T-helper 17 cell (primary cell): ENCODE measurements around the gene SLC16A11. TPM values are rescaled to one million over a fixed set of nuclear protein-coding genes. Genes with fewer than 3 reads are reported as not detected.
"Not testable (repeated sequence)": the region's sequence is repeated elsewhere in the genome, so short reads cannot be mapped to it uniquely, and the experiment has no call there.

ENCODE experiments used
- ATAC-seq: fragments of 150-1000 bp; cut with Tn5 transposase; 2 replicates; pipeline ENCODE4 v1.10.0; 2021; ENCODE audit warnings: mild to moderate bottlenecking, moderate library complexity
- DNase-seq, 3 donors: peaks; one replicate each; pipeline versions ENCODE4 v3.0.0 to v3.0.0-alpha.2; 2020 to 2021
- H3K9me3 ChIP-seq: one replicate; pipeline ENCODE4 v1.7.0; 2013; ENCODE audit warnings: low read length, mild to moderate bottlenecking; ENCODE audit not compliant: control insufficient read depth, poor library complexity, severe bottlenecking
- H3K27ac Mint-ChIP-seq: one replicate; pipeline ENCODE4 v1.8.0; 2022; ENCODE audit warnings: mild to moderate bottlenecking, moderate library complexity, mixed read lengths
- H3K27me3 Mint-ChIP-seq: one replicate; pipeline ENCODE4 v1.8.0; 2022; ENCODE audit warnings: mixed read lengths
- H3K36me3 Mint-ChIP-seq: one replicate; pipeline ENCODE4 v1.8.0; 2022; ENCODE audit warnings: low read depth, mixed read lengths
- H3K4me1 Mint-ChIP-seq: one replicate; pipeline ENCODE4 v1.8.0; 2022; ENCODE audit warnings: mild to moderate bottlenecking, mixed read lengths
- H3K4me3 Mint-ChIP-seq: one replicate; pipeline ENCODE4 v1.8.0; 2022; ENCODE audit warnings: mild to moderate bottlenecking, moderate library complexity, mixed read lengths
- total RNA-seq, 4 donors: library from RNA in 2 of 4; stranded (reverse) in 2 of 4; gene quantifications; one replicate each; pipeline ENCODE4 v1.2.3 and lab custom pipeline; 2022 to 2026

The SLC16A11 gene
- total RNA-seq, 2 donors from 2014 or later: 0.40 TPM; not detected in 1

DNA sequence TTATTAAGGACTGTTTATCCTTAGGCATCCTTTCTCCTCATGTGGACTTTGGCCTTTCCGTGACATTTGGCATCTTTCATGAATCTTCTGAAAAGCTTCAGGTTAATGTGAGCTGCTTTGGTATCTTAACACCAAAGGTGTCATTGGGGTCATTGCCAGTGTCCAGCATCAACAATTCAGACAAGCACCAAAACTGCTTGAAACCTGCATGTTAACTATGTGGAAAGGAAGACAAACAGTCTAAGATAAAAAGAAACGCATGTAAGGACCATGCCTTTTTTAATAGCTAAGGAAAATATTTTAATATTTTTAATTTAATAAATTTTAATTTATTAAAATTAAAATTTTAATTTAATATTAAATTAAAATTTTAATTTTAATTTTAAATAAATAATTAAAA lies 40.1 kb downstream of the SLC16A11 start:
- no peak for ATAC-seq
- peaks cover 32% of the 10 kb centered on the region for H3K4me1 Mint-ChIP-seq
- no peak overlapping the region for H3K4me3 Mint-ChIP-seq
- H3K36me3 Mint-ChIP-seq: peaks cover 14% of the 10 kb centered on the region
- H3K27ac Mint-ChIP-seq: no peak overlapping the region
- H3K27me3 Mint-ChIP-seq: no peaks in the 10 kb centered on the region
- no peak for DNase-seq
- H3K9me3 ChIP-seq: no peaks in the 10 kb centered on the region

DNA sequence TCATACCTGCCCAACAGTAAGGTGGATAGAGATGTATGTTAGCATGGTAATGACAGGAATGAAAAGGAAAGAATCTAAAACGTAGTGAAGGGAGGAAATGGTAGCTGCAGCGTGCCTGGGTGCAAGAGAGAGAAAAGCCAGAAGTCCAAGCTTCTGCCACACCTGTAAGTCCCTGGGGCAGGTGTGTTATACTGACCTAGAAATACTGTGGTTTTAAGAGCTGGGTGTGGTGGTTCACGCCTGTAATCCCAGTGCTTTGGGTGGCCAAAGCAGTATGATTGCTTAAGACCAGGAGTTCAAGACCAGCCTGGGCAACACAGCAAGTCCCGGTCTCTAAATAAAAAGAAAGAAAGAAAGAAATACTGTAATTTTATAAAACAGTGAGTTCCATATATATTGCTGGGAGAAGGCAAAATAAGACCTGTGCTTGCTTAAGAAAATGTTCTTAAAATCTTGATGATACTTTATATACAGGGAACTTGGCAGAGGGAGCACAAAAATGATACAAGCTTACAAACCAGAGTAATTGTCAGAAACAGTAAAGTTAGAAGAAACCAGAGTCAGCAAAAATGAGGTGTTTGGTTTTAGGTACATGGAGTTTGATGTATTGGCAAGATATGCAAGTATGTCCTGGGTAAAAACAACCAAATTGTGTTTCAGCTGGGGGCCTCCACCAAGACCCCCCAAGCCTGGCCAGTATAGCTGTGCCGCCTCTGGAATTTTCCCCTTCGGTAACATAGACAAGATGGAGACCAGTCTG lies 41.4 kb downstream of the SLC16A11 start:
- H3K4me3 Mint-ChIP-seq: no peak overlapping the region

GRCh38 chr17:7001318-7001961 lies 42.5 kb downstream of the SLC16A11 start:
- no peaks in the 10 kb centered on the region for H3K9me3 ChIP-seq
- peak; percentile 41 for ATAC-seq
- H3K4me3 Mint-ChIP-seq: no peak overlapping the region
- DNase-seq: peak in 2 of 3 donors; percentile 29 to 43
- H3K27ac Mint-ChIP-seq: peak overlapping the region; percentile 90
- peaks cover 26% of the 10 kb centered on the region for H3K36me3 Mint-ChIP-seq
- H3K4me1 Mint-ChIP-seq: peaks cover 29% of the 10 kb centered on the region
- no peaks in the 10 kb centered on the region for H3K27me3 Mint-ChIP-seq

More for the DNA sequence above, 41.4 kb downstream of the SLC16A11 start:
- Mint-ChIP-seq H3K36me3 (peaks cover 20% of the 10 kb centered on the region), H3K4me1 (peaks cover 35% of the 10 kb centered on the region), H3K27ac (peak overlapping the region; percentile 90), H3K27me3 (no peaks in the 10 kb centered on the region)
- no peak for DNase-seq
- ATAC-seq: no peak
- no peaks in the 10 kb centered on the region for H3K9me3 ChIP-seq

DNA sequence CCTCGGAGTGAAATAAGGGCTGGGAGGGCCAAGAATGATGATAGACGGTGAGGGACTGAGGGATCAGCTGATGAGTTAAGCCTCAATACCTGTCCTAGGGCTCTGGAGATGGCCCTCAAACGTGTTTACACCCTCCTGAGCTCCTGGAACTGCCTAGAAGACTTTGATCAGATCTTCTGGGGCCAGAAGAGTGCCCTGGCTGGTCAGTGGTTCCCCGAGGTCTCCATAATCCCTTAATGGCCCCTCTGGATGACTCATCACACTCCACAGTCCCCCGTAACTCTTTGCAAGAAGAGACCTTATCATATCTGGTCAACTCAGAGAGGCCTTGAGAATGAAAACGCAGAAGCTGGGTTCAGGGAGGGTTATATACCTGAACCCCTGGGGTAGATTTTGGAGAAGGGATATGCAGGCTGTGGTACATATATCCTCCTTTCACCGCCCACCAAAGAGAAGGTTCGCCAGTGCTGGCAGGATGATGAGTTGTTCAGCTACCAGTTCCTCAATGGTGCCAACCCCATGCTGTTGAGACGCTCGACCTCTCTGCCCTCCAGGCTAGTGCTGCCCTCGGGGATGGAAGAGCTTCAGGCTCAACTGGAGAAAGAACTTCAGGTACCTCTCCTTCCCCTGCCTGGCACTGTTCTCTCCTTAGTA lies 44.9 kb downstream of the SLC16A11 start:
- Mint-ChIP-seq H3K4me1 (peaks cover 21% of the 10 kb centered on the region), H3K4me3 (no peak overlapping the region), H3K27ac (peak overlapping the region; percentile 9), H3K36me3 (peaks cover 26% of the 10 kb centered on the region), H3K27me3 (no peaks in the 10 kb centered on the region)
- DNase-seq (no peak), ATAC-seq (no peak)
- no peaks in the 10 kb centered on the region for H3K9me3 ChIP-seq

DNA sequence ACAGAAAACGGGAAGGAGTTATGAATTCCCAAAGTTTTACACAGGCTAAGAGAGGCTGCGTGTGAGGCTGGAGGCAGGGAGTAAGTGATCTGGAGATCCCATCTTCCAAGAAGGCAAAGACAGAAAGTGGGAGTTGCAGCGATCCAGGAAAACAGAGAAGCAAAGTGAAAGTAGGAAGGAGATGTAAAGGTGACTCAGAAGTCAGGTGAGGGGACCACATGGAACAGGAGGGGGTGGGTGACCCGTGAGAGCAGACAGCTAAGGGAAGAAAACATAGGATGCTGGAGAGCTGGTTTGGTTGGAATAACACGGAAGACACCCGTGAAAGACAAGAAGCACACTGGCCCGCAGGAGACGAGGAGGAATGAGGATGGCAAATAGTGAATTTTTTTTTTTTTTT lies 46.7 kb downstream of the SLC16A11 start:
- DNase-seq (no peak), ATAC-seq (no peak)
- Mint-ChIP-seq H3K4me3 (no peak overlapping the region), H3K27me3 (no peaks in the 10 kb centered on the region), H3K27ac (peak overlapping the region; percentile 45), H3K4me1 (peaks cover 19% of the 10 kb centered on the region), H3K36me3 (peaks cover 25% of the 10 kb centered on the region)
- H3K9me3 ChIP-seq: no peaks in the 10 kb centered on the region

GRCh38 chr17:6996256-6997011 lies 47.5 kb downstream of the SLC16A11 start:
- no peak for ATAC-seq
- no peaks in the 10 kb centered on the region for H3K27me3 Mint-ChIP-seq
- H3K4me1 Mint-ChIP-seq: peaks cover 14% of the 10 kb centered on the region
- no peak overlapping the region for H3K27ac Mint-ChIP-seq
- H3K4me3 Mint-ChIP-seq: no peak overlapping the region
- no peak for DNase-seq
- H3K9me3 ChIP-seq: no peaks in the 10 kb centered on the region
- H3K36me3 Mint-ChIP-seq: peaks cover 21% of the 10 kb centered on the region

- Mint-ChIP-seq H3K4me3 (no peak within 1 kb of the TSS), H3K27me3 (no peaks in the 10 kb centered on the region), H3K36me3 (peaks cover 17% of the 10 kb centered on the region), H3K4me1 (peaks cover 11% of the 10 kb centered on the region), H3K27ac (no peak within 1 kb of the TSS)
- DNase-seq (no peak), ATAC-seq (no peak)
- H3K9me3 ChIP-seq: no peaks in the 10 kb centered on the region
Observed at GRCh38 chr17:6995500-6996255, 48.2 kb downstream of the SLC16A11 start, which contains the start of gene ALOX12. Gene ALOX12 (plus strand): TSS chr17:6996049. CDS start chr17:6996118, 69 bp downstream.

DNA sequence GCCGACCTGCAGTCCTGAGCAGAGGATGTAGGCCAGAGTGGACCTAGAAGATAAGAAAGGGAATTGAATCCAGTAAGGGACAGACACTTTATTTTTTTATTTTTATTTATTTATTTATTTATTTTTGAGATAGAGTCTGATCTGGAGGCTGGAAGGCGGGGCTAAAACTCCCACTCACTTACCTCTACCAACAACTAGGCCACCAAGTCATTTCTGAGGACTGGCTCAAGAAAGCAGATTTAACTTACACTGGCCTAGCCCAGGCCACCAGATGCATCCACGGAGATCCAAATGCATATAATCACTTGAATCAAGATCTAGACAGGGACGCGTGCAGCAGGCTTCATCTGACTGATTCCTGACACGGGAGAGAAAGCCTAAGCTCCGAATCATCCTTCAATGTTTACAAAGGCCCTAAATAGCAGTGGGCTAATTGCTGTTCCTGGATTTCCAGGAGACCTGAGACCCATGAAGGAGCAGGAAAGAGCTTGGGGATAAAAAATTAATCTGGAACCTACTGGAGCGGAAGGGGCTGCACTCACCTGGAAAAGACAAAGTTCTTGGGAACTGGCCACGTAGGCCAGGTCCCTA lies 49.1 kb downstream of the SLC16A11 start:
- peaks cover 15% of the 10 kb centered on the region for H3K36me3 Mint-ChIP-seq
- DNase-seq (no peak), ATAC-seq (no peak)
- H3K4me3 Mint-ChIP-seq: no peak overlapping the region
- no peak overlapping the region for H3K27ac Mint-ChIP-seq
- no peaks in the 10 kb centered on the region for H3K9me3 ChIP-seq
- no peaks in the 10 kb centered on the region for H3K27me3 Mint-ChIP-seq
- peaks cover 8% of the 10 kb centered on the region for H3K4me1 Mint-ChIP-seq

- peaks cover 6% of the 10 kb centered on the region for H3K4me1 Mint-ChIP-seq
Observed at GRCh38 chr17:6994118-6994598, 49.7 kb downstream of the SLC16A11 start.

GRCh38 chr17:6993613-6994056 lies 50.3 kb downstream of the SLC16A11 start:
- not testable (repeated sequence) for H3K27me3 Mint-ChIP-seq, H3K4me1 Mint-ChIP-seq, H3K9me3 ChIP-seq, H3K4me3 Mint-ChIP-seq, DNase-seq, ATAC-seq
- peak overlapping the region; percentile 4 for H3K27ac Mint-ChIP-seq
- peaks cover 12% of the 10 kb centered on the region for H3K36me3 Mint-ChIP-seq

More at GRCh38 chr17:6994118-6994598, 49.7 kb downstream of the SLC16A11 start:
- Mint-ChIP-seq H3K27ac (no peak overlapping the region), H3K4me3 (no peak overlapping the region), H3K36me3 (peaks cover 12% of the 10 kb centered on the region), H3K27me3 (no peaks in the 10 kb centered on the region)
- DNase-seq (no peak), ATAC-seq (no peak)
- H3K9me3 ChIP-seq: no peaks in the 10 kb centered on the region
